ENCODE data around the gene DOCK3.

Gene DOCK3

DNA sequence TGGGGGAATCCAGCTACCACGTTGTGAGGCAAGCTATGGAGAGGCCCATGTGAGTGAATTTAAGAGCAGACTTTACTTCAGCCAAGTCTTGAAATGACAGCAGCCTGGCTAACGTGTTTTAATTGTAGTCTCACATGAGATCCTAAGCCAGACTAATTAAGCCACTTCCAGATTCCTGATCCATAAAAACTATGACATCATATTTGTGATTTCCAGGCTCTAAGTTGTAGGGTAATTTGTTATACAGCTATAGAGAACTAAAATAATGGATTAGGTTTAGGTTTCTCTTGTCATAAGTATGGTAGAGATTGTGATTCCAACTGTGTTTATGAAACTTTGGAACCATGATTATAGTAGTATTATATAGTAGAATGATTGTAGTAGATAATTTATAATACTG lies 329.5 kb downstream of the DOCK3 start:
- Histone ChIP-seq H4K20me1 (ENCODE audit: control insufficient read depth, insufficient read depth, low read depth, low read length) (no peaks in the 10 kb centered on the region), H3K27me3 (ENCODE audit: control insufficient read depth, low read length) (no peaks in the 10 kb centered on the region), H3F3A (ENCODE audit: control insufficient read depth, insufficient read depth) (no peaks in the 10 kb centered on the region), H3K36me3 (ENCODE audit: control insufficient read depth, low read length) (no peaks in the 10 kb centered on the region), H3K9me2 (replicated peaks; ENCODE audit: control insufficient read depth, low read length) (no peaks in the 10 kb centered on the region), H3K4me1 (ENCODE audit: control insufficient read depth, low read length) (no peaks in the 10 kb centered on the region), H3K4me2 (ENCODE audit: low read length) (no peak overlapping the region), H3K9me3 (ENCODE audit: control insufficient read depth, insufficient read depth, low read length) (no peaks in the 10 kb centered on the region), H3K27ac (ENCODE audit: low read depth, low read length) (no peak overlapping the region), H3K79me2 (ENCODE audit: control insufficient read depth, low read length) (no peaks in the 10 kb centered on the region), H3K4me3 (ENCODE audit: low read length) (no peak overlapping the region)
- TF ChIP-seq, protein P1, sequence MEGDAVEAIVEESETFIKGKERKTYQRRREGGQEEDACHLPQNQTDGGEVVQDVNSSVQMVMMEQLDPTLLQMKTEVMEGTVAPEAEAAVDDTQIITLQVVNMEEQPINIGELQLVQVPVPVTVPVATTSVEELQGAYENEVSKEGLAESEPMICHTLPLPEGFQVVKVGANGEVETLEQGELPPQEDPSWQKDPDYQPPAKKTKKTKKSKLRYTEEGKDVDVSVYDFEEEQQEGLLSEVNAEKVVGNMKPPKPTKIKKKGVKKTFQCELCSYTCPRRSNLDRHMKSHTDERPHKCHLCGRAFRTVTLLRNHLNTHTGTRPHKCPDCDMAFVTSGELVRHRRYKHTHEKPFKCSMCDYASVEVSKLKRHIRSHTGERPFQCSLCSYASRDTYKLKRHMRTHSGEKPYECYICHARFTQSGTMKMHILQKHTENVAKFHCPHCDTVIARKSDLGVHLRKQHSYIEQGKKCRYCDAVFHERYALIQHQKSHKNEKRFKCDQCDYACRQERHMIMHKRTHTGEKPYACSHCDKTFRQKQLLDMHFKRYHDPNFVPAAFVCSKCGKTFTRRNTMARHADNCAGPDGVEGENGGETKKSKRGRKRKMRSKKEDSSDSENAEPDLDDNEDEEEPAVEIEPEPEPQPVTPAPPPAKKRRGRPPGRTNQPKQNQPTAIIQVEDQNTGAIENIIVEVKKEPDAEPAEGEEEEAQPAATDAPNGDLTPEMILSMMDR (IDR thresholded peaks at IDR 0.05; ENCODE audit: low read depth, low read length, poor library complexity, severe bottlenecking): no peak
- no peak for TF ChIP-seq EZH2phosphoT487 (IDR thresholded peaks at IDR 0.05; ENCODE audit: borderline replicate concordance, low read length)

DNA sequence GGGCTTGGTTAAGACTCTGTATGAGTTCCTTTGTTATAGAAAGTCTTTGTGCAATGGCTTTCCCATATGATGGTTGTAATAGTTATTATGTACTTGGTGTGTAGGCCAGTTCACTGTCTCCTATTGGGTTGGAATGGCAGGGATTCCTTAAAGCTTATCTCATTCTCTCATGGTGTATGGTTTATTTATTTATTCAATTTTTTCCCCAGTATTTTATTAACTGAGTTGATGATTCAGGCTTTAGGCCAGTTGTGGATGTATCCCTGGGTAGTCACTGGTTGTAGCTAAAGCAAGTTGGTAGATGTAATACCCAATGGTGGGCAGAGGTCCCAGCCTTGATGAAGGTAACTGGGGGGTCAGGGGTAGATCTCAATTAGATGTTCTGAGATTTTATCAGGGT lies 349.4 kb downstream of the DOCK3 start:
- no peaks in the 10 kb centered on the region for H3K4me1 ChIP-seq (ENCODE audit: control insufficient read depth, low read length)
- no peak for TF ChIP-seq EZH2phosphoT487 (IDR thresholded peaks at IDR 0.05; ENCODE audit: borderline replicate concordance, low read length)
- TF ChIP-seq, protein P1 (IDR thresholded peaks at IDR 0.05; ENCODE audit: low read depth, low read length, poor library complexity, severe bottlenecking): no peak
- H3K36me3 ChIP-seq (ENCODE audit: control insufficient read depth, low read length): no peaks in the 10 kb centered on the region
- H3K27ac ChIP-seq (ENCODE audit: low read depth, low read length): no peak overlapping the region
- H3K27me3 ChIP-seq (ENCODE audit: control insufficient read depth, low read length): no peaks in the 10 kb centered on the region
- H4K20me1 ChIP-seq (ENCODE audit: control insufficient read depth, insufficient read depth, low read depth, low read length): no peaks in the 10 kb centered on the region
- no peaks in the 10 kb centered on the region for H3K9me3 ChIP-seq (ENCODE audit: control insufficient read depth, insufficient read depth, low read length)
- no peak overlapping the region for H3K4me2 ChIP-seq (ENCODE audit: low read length)
- H3K79me2 ChIP-seq (ENCODE audit: control insufficient read depth, low read length): no peaks in the 10 kb centered on the region
- no peaks in the 10 kb centered on the region for H3K9me2 ChIP-seq (replicated peaks; ENCODE audit: control insufficient read depth, low read length)
- H3F3A ChIP-seq (ENCODE audit: control insufficient read depth, insufficient read depth): no peaks in the 10 kb centered on the region
- no peak overlapping the region for H3K4me3 ChIP-seq (ENCODE audit: low read length)

- no peaks in the 10 kb centered on the region for H3K9me2 ChIP-seq (replicated peaks; ENCODE audit: control insufficient read depth, low read length)
- H3K4me1 ChIP-seq (ENCODE audit: control insufficient read depth, low read length): no peaks in the 10 kb centered on the region
- no peaks in the 10 kb centered on the region for H3K27me3 ChIP-seq (ENCODE audit: control insufficient read depth, low read length)
- no peaks in the 10 kb centered on the region for H3F3A ChIP-seq (ENCODE audit: control insufficient read depth, insufficient read depth)
- no peaks in the 10 kb centered on the region for H4K20me1 ChIP-seq (ENCODE audit: control insufficient read depth, insufficient read depth, low read depth, low read length)
- H3K9me3 ChIP-seq (ENCODE audit: control insufficient read depth, insufficient read depth, low read length): no peaks in the 10 kb centered on the region
- H3K36me3 ChIP-seq (ENCODE audit: control insufficient read depth, low read length): no peaks in the 10 kb centered on the region
- no peak overlapping the region for H3K4me3 ChIP-seq (ENCODE audit: low read length)
- no peak overlapping the region for H3K4me2 ChIP-seq (ENCODE audit: low read length)
- H3K79me2 ChIP-seq (ENCODE audit: control insufficient read depth, low read length): no peaks in the 10 kb centered on the region
- no peak for TF ChIP-seq EZH2phosphoT487 (IDR thresholded peaks at IDR 0.05; ENCODE audit: borderline replicate concordance, low read length)
- TF ChIP-seq, protein P1 (IDR thresholded peaks at IDR 0.05; ENCODE audit: low read depth, low read length, poor library complexity, severe bottlenecking): no peak
- H3K27ac ChIP-seq (ENCODE audit: low read depth, low read length): no peak overlapping the region
Observed at GRCh38 chr3:51024765-51025632, 350.3 kb downstream of the DOCK3 start.

All from DOHH2 (cell line).